Stomach smooth muscle (tissue), 2 donors: ENCODE measurements around the gene KCTD8.

Experiments
- H3K27ac ChIP-seq: one replicate; pipeline ENCODE4 v1.7.0; 2013; ENCODE audit warnings: mild to moderate bottlenecking, low read length, inconsistent platforms
- H3K27me3 ChIP-seq, 2 donors: one replicate each; pipeline ENCODE4 v1.7.0; 2013; ENCODE audit warnings: low read length in 2 of 2; ENCODE audit not compliant: insufficient read depth in 2 of 2, control insufficient read depth in 1 of 2
- H3K36me3 ChIP-seq, 2 donors: one replicate each; pipeline ENCODE4 v1.7.0; 2013; ENCODE audit warnings: low read length in 2 of 2; ENCODE audit not compliant: control insufficient read depth in 2 of 2, insufficient read depth in 2 of 2
- H3K4me1 ChIP-seq: one replicate; pipeline ENCODE4 v1.7.0; 2013; ENCODE audit warnings: low read length; ENCODE audit not compliant: control insufficient read depth, insufficient read depth
- H3K4me3 ChIP-seq, 2 donors: one replicate each; pipeline ENCODE4 v1.7.0; 2013; ENCODE audit warnings: low read length in 2 of 2
- H3K9ac ChIP-seq, 2 donors: one replicate each; pipeline ENCODE4 v1.7.0; 2013; ENCODE audit warnings: low read length in 2 of 2, mild to moderate bottlenecking in 1 of 2
- H3K9me3 ChIP-seq, 2 donors: one replicate each; pipeline ENCODE4 v1.7.0; 2013; ENCODE audit warnings: low read length in 2 of 2; ENCODE audit not compliant: control insufficient read depth in 2 of 2
- donor health status: healthy.
- donor health status: Pancreatic carcinoma.

Gene KCTD8

DNA sequence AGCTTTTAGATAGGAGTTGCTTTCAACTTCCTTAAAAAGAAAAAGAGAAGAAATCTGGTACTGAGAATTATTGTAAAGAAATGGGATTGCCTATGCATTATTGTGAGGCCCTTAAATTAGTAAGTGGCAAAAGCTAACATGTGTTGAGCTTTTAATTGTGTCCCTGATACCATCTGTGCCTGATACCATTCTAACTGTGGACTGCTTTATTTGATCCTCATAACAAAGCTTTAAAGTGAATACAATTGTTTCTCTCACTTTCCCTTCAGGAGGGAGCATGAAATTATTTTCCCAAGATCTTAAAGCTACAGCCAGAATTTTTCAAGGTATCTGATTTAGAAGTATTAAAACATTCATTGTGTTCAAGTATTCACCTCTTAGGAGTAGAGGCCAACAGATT is 9.9 kb downstream of the KCTD8 start:
- H3K9ac ChIP-seq = no peak overlapping the region
- H3K36me3 ChIP-seq = no peaks in the 10 kb centered on the region
- no peaks in the 10 kb centered on the region for H3K4me1 ChIP-seq
- no peak overlapping the region for H3K4me3 ChIP-seq
- no peaks in the 10 kb centered on the region for H3K9me3 ChIP-seq
- H3K27me3 ChIP-seq = no peaks in the 10 kb centered on the region
- H3K27ac ChIP-seq = no peak overlapping the region

DNA sequence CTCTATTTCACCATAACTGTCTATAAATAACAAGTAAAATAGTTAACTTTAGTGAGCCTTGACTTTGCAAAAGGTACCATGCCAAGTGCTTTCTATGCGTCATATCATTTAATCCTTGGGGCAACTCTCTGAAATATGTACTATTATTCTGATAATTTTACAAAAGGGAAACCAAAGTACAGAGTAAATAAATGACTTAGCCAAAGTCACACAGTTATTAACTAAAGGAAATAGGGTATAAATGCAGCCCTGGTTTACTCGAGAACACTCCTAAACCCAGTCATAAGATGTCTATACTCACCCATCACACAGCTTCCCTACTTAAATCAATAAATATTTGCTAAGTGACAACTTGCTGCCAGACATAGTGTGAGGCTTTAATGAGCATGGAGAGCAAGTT is 14.4 kb downstream of the KCTD8 start:
- no peak overlapping the region for H3K4me3 ChIP-seq
- H3K4me1 ChIP-seq = no peaks in the 10 kb centered on the region
- no peak overlapping the region for H3K9ac ChIP-seq
- no peaks in the 10 kb centered on the region for H3K9me3 ChIP-seq
- H3K27me3 ChIP-seq = no peaks in the 10 kb centered on the region
- no peak overlapping the region for H3K27ac ChIP-seq
- H3K36me3 ChIP-seq = no peaks in the 10 kb centered on the region

DNA sequence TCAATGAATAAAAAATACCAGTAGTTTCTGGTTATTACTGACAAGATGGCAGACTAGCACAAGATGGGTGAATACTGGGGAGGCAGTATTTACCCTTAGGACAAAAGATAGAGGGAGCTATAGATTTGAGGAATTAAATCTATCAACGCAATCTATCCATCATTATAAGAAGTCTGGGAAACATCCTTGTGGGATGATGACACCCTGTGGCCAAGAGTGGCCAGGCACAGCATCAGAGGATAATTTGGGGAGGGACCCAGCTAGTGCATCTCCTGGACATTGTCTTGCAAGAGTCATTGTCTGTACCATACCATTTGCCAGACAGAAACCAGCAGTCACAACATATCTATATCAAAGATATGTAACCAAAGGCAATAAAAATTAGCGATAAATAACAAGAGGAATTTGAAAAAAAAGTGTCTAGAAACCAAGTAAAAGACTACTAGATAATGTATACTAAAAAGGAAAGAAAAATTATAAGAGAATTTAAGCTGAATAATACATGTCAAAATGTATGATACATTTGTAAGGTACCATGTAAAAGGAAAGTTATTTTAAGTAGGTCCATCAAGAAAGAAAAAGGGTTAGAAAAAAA is 22.9 kb downstream of the KCTD8 start:
- Histone ChIP-seq H3K27ac (no peak overlapping the region), H3K4me3 (no peak overlapping the region), H3K27me3 (no peaks in the 10 kb centered on the region), H3K9ac (no peak overlapping the region), H3K4me1 (no peaks in the 10 kb centered on the region), H3K36me3 (no peaks in the 10 kb centered on the region), H3K9me3 (no peaks in the 10 kb centered on the region)

DNA sequence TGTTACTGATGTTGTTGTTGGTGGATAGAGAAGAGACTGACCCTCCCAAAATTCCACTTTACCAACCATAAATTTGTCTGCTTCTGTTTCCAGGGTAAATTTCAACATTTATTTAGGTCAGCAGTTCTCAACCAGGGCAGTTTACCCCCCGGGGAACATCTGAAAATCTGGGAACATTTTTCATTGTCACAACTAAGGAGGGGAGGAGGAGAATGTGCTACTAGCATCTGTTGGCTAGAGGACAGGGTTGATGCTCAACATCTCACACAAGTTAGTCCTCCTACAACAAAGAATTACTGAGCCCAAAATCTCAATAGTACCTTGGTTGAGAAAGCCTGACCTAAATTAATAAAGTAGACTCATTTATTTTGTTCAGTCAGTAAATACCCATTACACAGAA is 25.7 kb downstream of the KCTD8 start:
- Histone ChIP-seq H3K27ac (no peak overlapping the region), H3K4me1 (no peaks in the 10 kb centered on the region), H3K36me3 (no peaks in the 10 kb centered on the region), H3K9me3 (no peaks in the 10 kb centered on the region), H3K9ac (no peak overlapping the region), H3K27me3 (no peaks in the 10 kb centered on the region), H3K4me3 (no peak overlapping the region)

GRCh38 chr4:44421330-44422065 is 27.1 kb downstream of the KCTD8 start:
- H3K4me3 ChIP-seq = no peak overlapping the region
- no peaks in the 10 kb centered on the region for H3K27me3 ChIP-seq
- H3K9ac ChIP-seq = no peak overlapping the region
- no peaks in the 10 kb centered on the region for H3K36me3 ChIP-seq
- H3K27ac ChIP-seq = no peak overlapping the region
- no peaks in the 10 kb centered on the region for H3K9me3 ChIP-seq
- no peaks in the 10 kb centered on the region for H3K4me1 ChIP-seq

GRCh38 chr4:44415251-44415650 is 33.4 kb downstream of the KCTD8 start:
- Histone ChIP-seq H3K4me1 (no peaks in the 10 kb centered on the region), H3K4me3 (no peak overlapping the region), H3K27ac (no peak overlapping the region), H3K9ac (no peak overlapping the region), H3K36me3 (no peaks in the 10 kb centered on the region), H3K9me3 (no peaks in the 10 kb centered on the region), H3K27me3 (no peaks in the 10 kb centered on the region)

DNA sequence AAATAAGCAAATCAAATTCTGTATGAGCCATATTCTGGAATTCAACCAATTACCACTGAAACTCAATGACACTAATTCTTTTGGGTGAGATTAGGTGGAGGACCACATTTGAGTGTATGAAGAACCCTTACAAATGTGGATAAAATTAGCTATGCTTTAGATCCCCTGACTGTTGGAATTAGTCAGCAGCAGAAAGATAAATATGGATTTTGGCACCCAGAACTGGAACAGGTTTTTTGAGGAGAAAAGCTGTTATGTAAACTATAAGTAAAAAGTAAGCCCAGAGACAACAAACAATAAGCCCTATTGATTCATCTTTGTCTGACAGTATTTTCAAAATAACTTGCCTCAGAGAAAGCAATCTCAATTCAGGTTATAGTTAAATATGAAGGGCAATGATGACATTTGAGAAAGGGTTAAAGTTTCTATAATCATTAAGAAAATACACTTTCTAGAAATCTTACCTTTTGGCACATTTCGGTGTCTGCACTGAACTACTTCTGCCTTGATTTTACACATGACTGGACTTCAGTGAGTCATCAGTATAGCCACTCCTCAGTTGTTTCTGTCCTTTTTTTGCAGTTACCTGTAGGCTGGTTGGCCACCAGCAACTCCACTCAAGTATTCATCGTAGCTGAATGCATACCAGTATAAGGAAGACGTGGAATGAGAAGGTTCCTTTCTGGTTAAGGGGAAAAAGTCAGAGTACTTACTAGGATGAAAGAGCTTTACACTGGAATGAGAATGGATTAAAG is 80.0 kb downstream of the KCTD8 start:
- no peaks in the 10 kb centered on the region for H3K27me3 ChIP-seq
- H3K9ac ChIP-seq = no peak overlapping the region
- no peak overlapping the region for H3K4me3 ChIP-seq
- H3K27ac ChIP-seq = no peak overlapping the region
- no peaks in the 10 kb centered on the region for H3K36me3 ChIP-seq
- no peaks in the 10 kb centered on the region for H3K9me3 ChIP-seq
- no peaks in the 10 kb centered on the region for H3K4me1 ChIP-seq

DNA sequence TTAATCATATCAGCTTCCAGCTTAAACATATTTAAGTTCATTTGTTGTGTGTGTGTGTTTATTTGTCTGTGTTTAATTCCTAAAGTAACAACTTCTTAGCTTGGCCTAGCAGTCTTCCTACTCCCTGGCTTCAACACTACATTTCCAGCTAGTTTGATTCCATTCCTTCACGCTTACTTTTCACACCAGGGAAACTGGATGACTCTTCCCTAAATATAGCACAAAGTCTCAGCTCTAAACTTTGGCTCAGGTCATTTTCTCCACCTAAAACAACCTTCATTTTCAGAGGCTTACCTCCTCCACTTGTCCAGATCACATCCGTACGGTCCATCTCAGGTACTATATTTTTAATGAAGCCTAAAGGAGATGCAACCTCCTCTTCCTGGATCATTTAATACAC is 94.4 kb downstream of the KCTD8 start:
- Histone ChIP-seq H3K9me3 (no peaks in the 10 kb centered on the region), H3K36me3 (no peaks in the 10 kb centered on the region), H3K9ac (no peak overlapping the region), H3K27me3 (no peaks in the 10 kb centered on the region), H3K4me3 (no peak overlapping the region), H3K4me1 (no peaks in the 10 kb centered on the region), H3K27ac (no peak overlapping the region)

GRCh38 chr4:44351069-44351468 is 97.5 kb downstream of the KCTD8 start:
- Histone ChIP-seq H3K27me3 (no peaks in the 10 kb centered on the region), H3K9ac (no peak overlapping the region), H3K27ac (no peak overlapping the region), H3K4me1 (no peaks in the 10 kb centered on the region), H3K4me3 (no peak overlapping the region), H3K9me3 (no peaks in the 10 kb centered on the region), H3K36me3 (no peaks in the 10 kb centered on the region)

DNA sequence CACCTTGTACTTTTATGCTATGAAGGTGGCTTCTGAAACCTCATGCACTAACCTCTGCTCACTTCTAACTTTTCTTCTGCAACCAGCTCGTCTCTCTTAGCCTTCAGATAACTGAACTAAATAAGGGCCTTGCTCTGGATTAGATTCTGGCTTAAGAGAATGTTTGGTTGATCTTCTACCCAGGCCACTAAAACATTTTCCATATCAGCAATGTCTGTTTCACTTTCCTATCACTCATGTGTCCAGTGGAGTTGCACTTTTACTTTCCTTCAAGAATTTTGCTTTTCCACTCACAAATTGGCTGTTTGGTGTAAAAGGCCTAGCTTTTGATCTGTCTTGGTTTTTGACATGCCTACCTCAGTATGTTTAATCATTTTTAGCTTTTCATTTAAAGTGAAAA is 105.8 kb downstream of the KCTD8 start:
- no peak overlapping the region for H3K9ac ChIP-seq
- no peaks in the 10 kb centered on the region for H3K36me3 ChIP-seq
- no peak overlapping the region for H3K4me3 ChIP-seq
- H3K9me3 ChIP-seq = no peaks in the 10 kb centered on the region
- H3K4me1 ChIP-seq = no peaks in the 10 kb centered on the region
- H3K27me3 ChIP-seq = no peaks in the 10 kb centered on the region
- H3K27ac ChIP-seq = no peak overlapping the region

- Histone ChIP-seq H3K27me3 (no peaks in the 10 kb centered on the region), H3K4me1 (no peaks in the 10 kb centered on the region), H3K9me3 (no peaks in the 10 kb centered on the region), H3K36me3 (no peaks in the 10 kb centered on the region), H3K27ac (no peak overlapping the region), H3K9ac (no peak overlapping the region), H3K4me3 (no peak overlapping the region)
Measured at GRCh38 chr4:44326741-44327140, 121.9 kb downstream of the KCTD8 start.
